ENCODE results near the gene RAB3A. TPM values are rescaled to one million over a fixed set of nuclear protein-coding genes. Genes with fewer than 3 reads are reported as not detected.
"Not testable (repeated sequence)": the region's sequence is repeated elsewhere in the genome, so short reads cannot be mapped to it uniquely, and the experiment has no call there.

RAB3A gene
- total RNA-seq, 2 donors from 2014 or later, result 23.8 to 29.2 TPM

GRCh38 chr19:18225702-18226468 lies 22.0 kb upstream of the RAB3A start, which contains the start of gene PDE4C:
Gene PDE4C, minus strand, starts transcription at chr19:18226438. Its CDS starts 23 bp downstream, at chr19:18226415.
- peak; percentile 49 for DNase-seq
- ATAC-seq, result peak; percentile 5 to 7
- intact Hi-C loops (cut with DNase I), result no loop called here

- DNase-seq, result no peak
- intact Hi-C loops (cut with DNase I), result no loop called here
- no peak for ATAC-seq
These were observed 21.5 kb upstream of the RAB3A start for GRCh38 chr19:18225355-18225701.

GRCh38 chr19:18224525-18225354 lies 20.9 kb upstream of the RAB3A start:
- DNase-seq (peak; percentile 99), ATAC-seq (peak; percentile 99)
- intact Hi-C loops (cut with DNase I), result no loop called here

- intact Hi-C loops (cut with DNase I), result no loop called here
- ATAC-seq (peak in 1 of 2 donors; percentile 47), DNase-seq (peak; percentile 50)
These were observed 20.1 kb upstream of the RAB3A start for GRCh38 chr19:18223860-18224524.

- ATAC-seq, result no peak
- intact Hi-C loops (cut with DNase I), result no loop called here
- DNase-seq, result no peak
These were observed 18.2 kb upstream of the RAB3A start for GRCh38 chr19:18221815-18222725.

GRCh38 chr19:18220632-18221275 lies 16.9 kb upstream of the RAB3A start:
- no peak for ATAC-seq
- intact Hi-C loops (cut with DNase I), result no loop called here
- DNase-seq, result no peak

- intact Hi-C loops (cut with DNase I), result no loop called here
- no peak for ATAC-seq
- no peak for DNase-seq
These were observed 16.2 kb upstream of the RAB3A start for GRCh38 chr19:18219911-18220631.

GRCh38 chr19:18218600-18218999 lies 14.8 kb upstream of the RAB3A start:
- intact Hi-C loops (cut with DNase I), result no loop called here
- no peak for ATAC-seq
- no peak for DNase-seq

- intact Hi-C loops (cut with DNase I), result no loop called here
- ATAC-seq (no peak), DNase-seq (no peak)
These were observed 14.3 kb upstream of the RAB3A start for GRCh38 chr19:18218159-18218558.

- DNase-seq, result no peak
These were observed 12.9 kb upstream of the RAB3A start for GRCh38 chr19:18216789-18217188.

GRCh38 chr19:18214779-18215433 lies 11.1 kb upstream of the RAB3A start:
- intact Hi-C loops (cut with DNase I), result loop anchor here in 1 of 2 donors (5.0 kb wide), 1 partner anchor 37 kb away; no protein-coding TSS in a partner anchor
- DNase-seq (no peak), ATAC-seq (peak in 1 of 2 donors; percentile 30)

More at GRCh38 chr19:18216789-18217188, 12.9 kb upstream of the RAB3A start:
- no peak for ATAC-seq
- intact Hi-C loops (cut with DNase I), result no loop called here

GRCh38 chr19:18211683-18212082 lies 7.8 kb upstream of the RAB3A start:
- DNase-seq (no peak), ATAC-seq (no peak)
- intact Hi-C loops (cut with DNase I), result loop anchor here in 1 of 2 donors (5.0 kb wide), 1 partner anchor 41 kb away; no protein-coding TSS in a partner anchor

GRCh38 chr19:18209912-18210311 lies 6.1 kb upstream of the RAB3A start:
- not testable (repeated sequence) for DNase-seq, ATAC-seq
- intact Hi-C loops (cut with DNase I), result loop anchor here (5.0 to 10.0 kb wide), 2 partner anchors 42 to 205 kb away; partner anchors contain the start of gene SSBP4 (in 1 of the 2)

- DNase-seq, result peak; percentile 64
- no peak for ATAC-seq
- intact Hi-C loops (cut with DNase I), result loop anchor here in 1 of 2 donors (1.0 to 10.0 kb wide), 2 partner anchors 43 to 206 kb away; partner anchors contain the start of gene SSBP4
These were observed 4.5 kb upstream of the RAB3A start for GRCh38 chr19:18208098-18208951.

- intact Hi-C loops (cut with DNase I), result loop anchor here in 1 of 2 donors (2.0 to 10.0 kb wide), 2 partner anchors 121 to 209 kb away; partner anchors contain the start of gene SSBP4
- no peak for ATAC-seq
- DNase-seq, result no peak
These were observed 2.2 kb upstream of the RAB3A start for GRCh38 chr19:18206018-18206417.

Measured in left cardiac atrium (tissue), 4 donors.